CD4-positive, alpha-beta T cell (primary cell): ENCODE measurements around the gene ULK4. TPM values are rescaled to one million over a fixed set of nuclear protein-coding genes. Genes with fewer than 3 reads are reported as not detected.

Experiments used
- ATAC-seq: fragments of 200-7000 bp; cut with Tn5 transposase; one replicate; pipeline ENCODE4 v1.10.0; 2022; ENCODE audit warnings: mild to moderate bottlenecking; ENCODE audit not compliant: poor library complexity
- CTCF ChIA-PET: fragments of 350-600 bp; sonication (Branson Sonifier 250); formaldehyde crosslinking; loops from one replicate; lab custom pipeline; 2021; ENCODE audit warnings: antibody characterized with exemption, inconsistent platforms; lab: Charles Lee
- POLR2A ChIA-PET: fragments of 350-600 bp; sonication (Branson Sonifier 250); formaldehyde crosslinking; loops from one replicate; lab custom pipeline; 2021; ENCODE audit warnings: antibody characterized with exemption, inconsistent platforms; lab: Charles Lee
- DNase-seq, 14 experiments: peaks; one replicate each; pipeline ENCODE4 v3.0.0-alpha.2; 2013 to 2020; ENCODE audit warnings: mixed read lengths in 2 of 14
- H3K27ac ChIP-seq, 2 donors: one replicate each; pipeline versions ENCODE4 v1.5.1 to v1.7.0; 2013; ENCODE audit warnings: low read length in 2 of 2, low read depth in 1 of 2, mild to moderate bottlenecking in 1 of 2
- H3K27me3 ChIP-seq, 2 experiments: 1 replicate in 1 of 2; 2 replicates in 1 of 2; pipeline versions ENCODE4 v1.6.1 to v1.7.0; 2013; ENCODE audit warnings: low read length in 2 of 2, control low read depth in 1 of 2, mild to moderate bottlenecking in 1 of 2, moderate library complexity in 1 of 2; ENCODE audit not compliant: insufficient read depth in 2 of 2, control insufficient read depth in 1 of 2
- H3K36me3 ChIP-seq: one replicate; pipeline ENCODE4 v1.6.1; 2013; ENCODE audit warnings: low read length, control low read depth; ENCODE audit not compliant: insufficient read depth
- H3K4me1 ChIP-seq: one replicate; pipeline ENCODE4 v1.6.1; 2013; ENCODE audit warnings: low read length, control low read depth; ENCODE audit not compliant: insufficient read depth
- H3K4me3 ChIP-seq: one replicate; pipeline ENCODE4 v1.5.1; 2013; ENCODE audit warnings: mild to moderate bottlenecking, low read length, moderate library complexity
- H3K9me3 ChIP-seq, 2 experiments: 1 replicate in 1 of 2; 2 replicates in 1 of 2; pipeline versions ENCODE4 v1.6.1 to v1.7.0; 2013; ENCODE audit warnings: low read length in 2 of 2, mild to moderate bottlenecking in 2 of 2, control low read depth in 1 of 2, moderate library complexity in 1 of 2; ENCODE audit not compliant: control insufficient read depth in 1 of 2, insufficient read depth in 1 of 2
- H3K27ac Mint-ChIP-seq: one replicate; pipeline ENCODE4 v1.8.0; 2020; ENCODE audit warnings: mixed read lengths
- H3K27me3 Mint-ChIP-seq: one replicate; pipeline ENCODE4 v1.8.0; 2021; ENCODE audit warnings: mixed read lengths
- H3K36me3 Mint-ChIP-seq: one replicate; pipeline ENCODE4 v1.8.0; 2021; ENCODE audit warnings: low read depth, mixed read lengths
- H3K4me1 Mint-ChIP-seq: one replicate; pipeline ENCODE4 v1.8.0; 2021; ENCODE audit warnings: low read depth, mixed read lengths
- H3K4me3 Mint-ChIP-seq: one replicate; pipeline ENCODE4 v1.8.0; 2020; ENCODE audit warnings: mild to moderate bottlenecking, mixed read lengths
- H3K9me3 Mint-ChIP-seq: one replicate; pipeline ENCODE4 v1.8.0; 2020; ENCODE audit warnings: mixed read lengths
- intact Hi-C, 2 experiments: fragments of 100-400 bp; cut with DNase I in 1 of 2; cut with micrococcal nuclease in 1 of 2; formaldehyde crosslinking; loops; one replicate each; pipeline versions ENCODE4 v1.15.1 to v1.9.0; 2023 to 2025; cut with DNase I, micrococcal nuclease
- total RNA-seq, 174 experiments: library from RNA in 2 of 174; stranded (reverse) in 2 of 174; gene quantifications; one replicate each; pipeline ENCODE4 v1.2.3 and lab custom pipeline; 2021 to 2026
- TF ChIP-seq, protein P1 (sequence below): fragments of 200-600 bp; IDR thresholded peaks from one replicate; pipeline ENCODE4 v1.8.0; 2022; ENCODE audit warnings: antibody characterized with exemption, mild to moderate bottlenecking

The ULK4 gene
- total RNA-seq, 2 experiments from 2014 or later, result 23.8 to 28.6 TPM

DNA sequence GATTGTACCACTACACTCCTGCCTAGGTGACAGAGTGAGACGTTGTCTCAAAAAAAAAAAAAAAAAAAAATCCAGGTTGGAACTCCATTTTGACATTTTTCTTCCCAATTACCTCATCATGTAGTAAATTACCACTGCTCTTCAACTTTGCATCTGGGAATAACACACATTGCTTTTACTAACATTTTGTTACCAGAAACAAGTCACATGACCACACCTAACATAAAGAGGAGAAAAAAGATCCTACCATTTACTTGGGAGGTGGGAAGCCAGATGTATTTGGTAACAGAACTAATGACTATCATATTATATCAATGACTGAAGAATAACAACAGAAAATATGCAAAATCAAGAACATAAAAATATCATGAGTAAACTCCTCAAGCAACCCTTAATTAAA, 49.6 kb downstream of the ULK4 start:
- Mint-ChIP-seq H3K4me3 (no peak overlapping the region), H3K27ac (no peak overlapping the region), H3K27me3 (no peaks in the 10 kb centered on the region), H3K4me1 (no peaks in the 10 kb centered on the region), H3K9me3 (no peaks in the 10 kb centered on the region), H3K36me3 (peaks cover 47% of the 10 kb centered on the region)
- no peaks in the 10 kb centered on the region for H3K9me3 ChIP-seq
- intact Hi-C loops, result no loop called here
- H3K4me3 ChIP-seq, result no peak overlapping the region
- CTCF ChIA-PET, result no interaction called here
- no peak for ATAC-seq
- POLR2A ChIA-PET, result no interaction called here
- TF ChIP-seq, protein P1, sequence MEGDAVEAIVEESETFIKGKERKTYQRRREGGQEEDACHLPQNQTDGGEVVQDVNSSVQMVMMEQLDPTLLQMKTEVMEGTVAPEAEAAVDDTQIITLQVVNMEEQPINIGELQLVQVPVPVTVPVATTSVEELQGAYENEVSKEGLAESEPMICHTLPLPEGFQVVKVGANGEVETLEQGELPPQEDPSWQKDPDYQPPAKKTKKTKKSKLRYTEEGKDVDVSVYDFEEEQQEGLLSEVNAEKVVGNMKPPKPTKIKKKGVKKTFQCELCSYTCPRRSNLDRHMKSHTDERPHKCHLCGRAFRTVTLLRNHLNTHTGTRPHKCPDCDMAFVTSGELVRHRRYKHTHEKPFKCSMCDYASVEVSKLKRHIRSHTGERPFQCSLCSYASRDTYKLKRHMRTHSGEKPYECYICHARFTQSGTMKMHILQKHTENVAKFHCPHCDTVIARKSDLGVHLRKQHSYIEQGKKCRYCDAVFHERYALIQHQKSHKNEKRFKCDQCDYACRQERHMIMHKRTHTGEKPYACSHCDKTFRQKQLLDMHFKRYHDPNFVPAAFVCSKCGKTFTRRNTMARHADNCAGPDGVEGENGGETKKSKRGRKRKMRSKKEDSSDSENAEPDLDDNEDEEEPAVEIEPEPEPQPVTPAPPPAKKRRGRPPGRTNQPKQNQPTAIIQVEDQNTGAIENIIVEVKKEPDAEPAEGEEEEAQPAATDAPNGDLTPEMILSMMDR, result no peak
- DNase-seq, result no peak
- H3K27me3 ChIP-seq, result no peaks in the 10 kb centered on the region
- peaks cover 7% of the 10 kb centered on the region for H3K36me3 ChIP-seq
- no peaks in the 10 kb centered on the region for H3K4me1 ChIP-seq
- no peak overlapping the region for H3K27ac ChIP-seq

DNA sequence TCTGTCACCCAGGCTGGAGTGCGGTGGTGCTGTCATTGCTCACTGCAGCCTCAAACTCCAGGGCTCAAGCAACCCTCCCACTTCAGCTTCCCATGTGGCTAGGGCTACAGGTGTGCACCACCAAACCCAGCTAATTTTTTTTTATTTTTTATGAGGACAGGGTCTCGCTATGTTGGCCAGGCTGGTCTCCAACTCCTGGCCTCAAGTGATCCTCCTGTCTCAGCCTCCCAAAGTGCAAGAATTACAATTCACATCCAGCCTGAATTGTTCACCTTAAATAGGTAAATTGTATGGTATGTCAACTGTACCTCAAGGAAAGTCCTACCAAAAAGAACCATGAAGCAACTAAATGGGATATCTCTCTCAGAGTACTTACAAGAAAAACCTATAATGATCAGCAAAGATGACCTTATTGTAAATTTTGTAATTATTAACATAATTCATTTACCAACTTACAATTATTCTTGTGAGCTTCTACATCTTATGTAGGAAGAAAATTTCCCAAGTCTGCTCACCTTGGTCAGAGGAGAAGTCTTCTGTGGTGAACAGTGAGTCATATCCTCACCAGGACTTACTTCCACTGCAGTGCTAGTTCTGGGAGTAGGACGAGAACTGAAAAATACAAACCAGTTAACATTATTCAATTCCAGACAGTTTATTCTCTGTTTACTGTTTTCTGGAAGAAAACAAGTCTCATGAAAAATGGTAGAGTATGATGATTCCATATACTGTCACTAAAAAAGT, 54.4 kb downstream of the ULK4 start:
- ChIA-PET POLR2A (no interaction called here), CTCF (no interaction called here)
- no peak overlapping the region for H3K4me3 Mint-ChIP-seq
- H3K9me3 Mint-ChIP-seq, result no peaks in the 10 kb centered on the region
- H3K36me3 Mint-ChIP-seq, result peaks cover 63% of the 10 kb centered on the region
- no peaks in the 10 kb centered on the region for H3K27me3 Mint-ChIP-seq
- no peak for ATAC-seq
- Histone ChIP-seq H3K27ac (no peak overlapping the region), H3K9me3 (no peaks in the 10 kb centered on the region), H3K27me3 (no peaks in the 10 kb centered on the region), H3K36me3 (peaks cover 13% of the 10 kb centered on the region), H3K4me1 (no peaks in the 10 kb centered on the region), H3K4me3 (no peak overlapping the region)
- intact Hi-C loops, result no loop called here
- TF ChIP-seq, protein P1, result no peak
- H3K27ac Mint-ChIP-seq, result no peak overlapping the region
- H3K4me1 Mint-ChIP-seq, result no peaks in the 10 kb centered on the region
- DNase-seq, result no peak

DNA sequence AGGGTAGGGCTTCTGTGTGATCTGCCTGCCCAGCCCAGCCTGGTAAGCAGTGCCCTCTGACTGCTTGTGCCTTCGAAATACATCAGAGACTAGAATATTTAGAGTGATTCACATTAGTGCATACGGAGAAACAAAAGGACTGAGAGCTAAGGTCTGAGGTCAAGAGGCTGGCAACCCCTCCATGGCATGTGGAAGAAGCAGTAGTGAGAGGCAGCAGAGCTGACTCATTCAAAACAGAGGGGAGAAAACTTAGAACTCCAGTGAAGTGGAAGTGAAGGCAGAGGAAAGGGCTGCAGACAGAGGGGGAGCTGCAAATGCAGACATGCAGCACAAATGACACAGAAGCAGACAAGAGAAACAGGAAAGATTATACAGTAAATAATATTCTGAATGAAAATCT, 61.6 kb downstream of the ULK4 start:
- H3K4me1 Mint-ChIP-seq, result no peaks in the 10 kb centered on the region
- Histone ChIP-seq H3K27ac (no peak overlapping the region), H3K4me1 (no peaks in the 10 kb centered on the region), H3K27me3 (no peaks in the 10 kb centered on the region), H3K36me3 (peaks cover 15% of the 10 kb centered on the region), H3K9me3 (no peaks in the 10 kb centered on the region), H3K4me3 (no peak overlapping the region)
- H3K27ac Mint-ChIP-seq, result no peak overlapping the region
- DNase-seq, result no peak
- no peaks in the 10 kb centered on the region for H3K9me3 Mint-ChIP-seq
- no peaks in the 10 kb centered on the region for H3K27me3 Mint-ChIP-seq
- H3K36me3 Mint-ChIP-seq, result peaks cover 58% of the 10 kb centered on the region
- POLR2A ChIA-PET, result no interaction called here
- CTCF ChIA-PET, result no interaction called here
- H3K4me3 Mint-ChIP-seq, result no peak overlapping the region
- TF ChIP-seq, protein P1, result no peak
- intact Hi-C loops, result no loop called here
- no peak for ATAC-seq
